RWPE1 (cell line): ENCODE results near the gene UTP3.
"Not testable (repeated sequence)": the region's sequence is repeated elsewhere in the genome, so short reads cannot be mapped to it uniquely, and the experiment has no call there.

Experiments
- CTCF ChIA-PET: fragments of 350-600 bp; sonication (Branson Sonifier 250); formaldehyde crosslinking; extraction: SDS; loops from one replicate; lab custom pipeline; 2021; lab: Yijun Ruan, JAX
- POLR2A ChIA-PET: fragments of 400-600 bp; formaldehyde crosslinking; extraction: SDS; loops from one replicate; lab custom pipeline; 2020; ENCODE audit warnings: antibody characterized with exemption; ENCODE audit not compliant: low non-redundant PET; lab: Yijun Ruan, JAX
- DNase-seq: peaks from one replicate; pipeline ENCODE4 v3.0.0; 2012; ENCODE audit warnings: low spot score
- H3K27ac ChIP-seq: fragments of 450-650 bp; 2 replicates; pipeline ENCODE4 v1.5.1; 2017
- CTCF ChIP-seq: fragments of 450-650 bp; conservative IDR thresholded peaks from 2 replicates; pipeline ENCODE4 v1.5.1; 2017; ENCODE audit warnings: low read depth, mild to moderate bottlenecking

Gene UTP3

GRCh38 chr4:70681704-70682103 is 6.6 kb upstream of the UTP3 start:
- no peak for DNase-seq
- no peak overlapping the region for H3K27ac ChIP-seq
- no peak for TF ChIP-seq CTCF
- POLR2A ChIA-PET, result no interaction called here
- CTCF ChIA-PET, result interaction anchor here (0.6 kb wide), 2 partner anchors 15 to 329 kb away, joined by 3 read pairs; no protein-coding TSS in a partner anchor

- H3K27ac ChIP-seq, DNase-seq, POLR2A ChIA-PET: not testable (repeated sequence)
- CTCF ChIA-PET, result interaction anchor here (0.6 kb wide), 1 partner anchor 328 kb away, joined by 3 read pairs; no protein-coding TSS in a partner anchor
These were observed 6.2 kb upstream of the UTP3 start for GRCh38 chr4:70682142-70682541.

- peak overlapping the region; percentile 92 for H3K27ac ChIP-seq
- TF ChIP-seq CTCF, result no peak
- ChIA-PET CTCF (interaction anchor here (0.6 to 0.8 kb wide), 5 partner anchors 14 to 716 kb away, joined by 3 to 5 read pairs (median 3); partner anchors contain the start of gene DCK), POLR2A (no interaction called here)
- no peak for DNase-seq
These were observed 940 bp upstream of the UTP3 start for GRCh38 chr4:70687392-70687791.

GRCh38 chr4:70688795-70689231 is 481 bp downstream of the UTP3 start:
- TF ChIP-seq CTCF, result no peak
- ChIA-PET POLR2A (interaction anchor here (0.8 to 1.2 kb wide), 2 partner anchors 17 to 29 kb away, joined by 3 read pairs; no protein-coding TSS in a partner anchor), CTCF (interaction anchor here (0.5 to 0.7 kb wide), 3 partner anchors 48 to 1777 kb away, joined by 3 to 6 read pairs (median 5); no protein-coding TSS in a partner anchor)
- peak; percentile 3 for DNase-seq
- H3K27ac ChIP-seq, result peak overlapping the region; percentile 92

GRCh38 chr4:70691661-70692060 is 3.3 kb downstream of the UTP3 start:
- TF ChIP-seq CTCF, result no peak
- ChIA-PET CTCF (interaction anchor here (0.6 to 0.7 kb wide), 2 partner anchors 24 to 935 kb away, joined by 3 to 4 read pairs; no protein-coding TSS in a partner anchor), POLR2A (interaction anchor here (0.5 to 0.7 kb wide), 2 partner anchors 11 to 212 kb away, joined by 3 to 6 read pairs; no protein-coding TSS in a partner anchor)
- no peak for DNase-seq
- H3K27ac ChIP-seq, result no peak overlapping the region

GRCh38 chr4:70694633-70695032 is 6.3 kb downstream of the UTP3 start:
- POLR2A ChIA-PET, CTCF ChIA-PET, DNase-seq, H3K27ac ChIP-seq: not testable (repeated sequence)

- H3K27ac ChIP-seq, result peak overlapping the region; percentile 41; the same call in 1 of the 2 replicates
- CTCF ChIA-PET, DNase-seq, POLR2A ChIA-PET: not testable (repeated sequence)
These were observed 10.1 kb downstream of the UTP3 start for GRCh38 chr4:70698435-70698834.

GRCh38 chr4:70700712-70701111 is 12.4 kb downstream of the UTP3 start:
- DNase-seq, result no peak
- POLR2A ChIA-PET, result interaction anchor here (0.6 kb wide), 1 partner anchor 15 kb away, joined by 7 read pairs; no protein-coding TSS in a partner anchor
- no peak for TF ChIP-seq CTCF
- peak overlapping the region; percentile 77 for H3K27ac ChIP-seq
- CTCF ChIA-PET, result no interaction called here
